HUES48 (cell line): ENCODE results near the gene KDM2A.

ENCODE experiments used
- H3K27ac ChIP-seq: one replicate; pipeline ENCODE4 v1.7.0; 2013; ENCODE audit warnings: low read depth, low read length, inconsistent platforms
- H3K27me3 ChIP-seq: 2 replicates; pipeline ENCODE4 v1.6.1; 2013; ENCODE audit warnings: mild to moderate bottlenecking, low read length; ENCODE audit not compliant: control insufficient read depth, insufficient read depth
- H3K36me3 ChIP-seq: 2 replicates; pipeline ENCODE4 v1.6.1; 2013; ENCODE audit warnings: low read length; ENCODE audit not compliant: control insufficient read depth, insufficient read depth
- H3K4me1 ChIP-seq: 2 replicates; pipeline ENCODE4 v1.6.1; 2013; ENCODE audit warnings: mild to moderate bottlenecking, low read length; ENCODE audit not compliant: control insufficient read depth, insufficient read depth
- H3K4me3 ChIP-seq: 2 replicates; pipeline ENCODE4 v1.5.1; 2013; ENCODE audit warnings: mild to moderate bottlenecking, low read depth, low read length
- H3K9ac ChIP-seq: 2 replicates; pipeline ENCODE4 v1.6.1; 2013; ENCODE audit warnings: mild to moderate bottlenecking, low read depth, low read length, moderate library complexity
- H3K9me3 ChIP-seq: 2 replicates; pipeline ENCODE4 v1.6.1; 2013; ENCODE audit warnings: low read length; ENCODE audit not compliant: control insufficient read depth, insufficient read depth

The KDM2A gene

GRCh38 chr11:67237574-67237973 is 118.5 kb downstream of the KDM2A start:
- Histone ChIP-seq H3K4me3 (no peak overlapping the region), H3K36me3 (peaks cover 27% of the 10 kb centered on the region), H3K27ac (no peak overlapping the region), H3K9me3 (no peaks in the 10 kb centered on the region), H3K9ac (no peak overlapping the region), H3K27me3 (no peaks in the 10 kb centered on the region), H3K4me1 (peaks cover 23% of the 10 kb centered on the region)

GRCh38 chr11:67238894-67239782 is 120.1 kb downstream of the KDM2A start:
- no peaks in the 10 kb centered on the region for H3K27me3 ChIP-seq
- no peaks in the 10 kb centered on the region for H3K9me3 ChIP-seq
- H3K9ac ChIP-seq, result no peak overlapping the region
- H3K4me1 ChIP-seq, result peaks cover 23% of the 10 kb centered on the region
- peak overlapping the region; percentile 79 for H3K4me3 ChIP-seq
- H3K36me3 ChIP-seq, result peaks cover 31% of the 10 kb centered on the region
- peak overlapping the region; percentile 83 for H3K27ac ChIP-seq

GRCh38 chr11:67239783-67240575 is 120.9 kb downstream of the KDM2A start:
- Histone ChIP-seq H3K36me3 (peaks cover 33% of the 10 kb centered on the region), H3K4me3 (peak overlapping the region; percentile 79), H3K27me3 (no peaks in the 10 kb centered on the region), H3K9me3 (no peaks in the 10 kb centered on the region), H3K4me1 (peaks cover 23% of the 10 kb centered on the region), H3K9ac (peak overlapping the region; percentile 92), H3K27ac (peak overlapping the region; percentile 99)

GRCh38 chr11:67240576-67241389 is 121.7 kb downstream of the KDM2A start:
- Histone ChIP-seq H3K27ac (peak overlapping the region; percentile 99), H3K9ac (peak overlapping the region; percentile 92), H3K36me3 (peaks cover 41% of the 10 kb centered on the region), H3K27me3 (no peaks in the 10 kb centered on the region), H3K4me1 (peaks cover 23% of the 10 kb centered on the region), H3K4me3 (peak overlapping the region; percentile 79), H3K9me3 (no peaks in the 10 kb centered on the region)

GRCh38 chr11:67242548-67242947 is 123.5 kb downstream of the KDM2A start:
- Histone ChIP-seq H3K9ac (no peak overlapping the region; the same call in 1 of the 2 replicates), H3K27me3 (no peaks in the 10 kb centered on the region), H3K4me1 (peaks cover 23% of the 10 kb centered on the region), H3K27ac (peak overlapping the region; percentile 15), H3K36me3 (peaks cover 53% of the 10 kb centered on the region), H3K9me3 (no peaks in the 10 kb centered on the region), H3K4me3 (peak overlapping the region; percentile 39)

GRCh38 chr11:67243051-67243450 is 124.0 kb downstream of the KDM2A start:
- Histone ChIP-seq H3K27ac (peak overlapping the region; percentile 15), H3K4me1 (peaks cover 22% of the 10 kb centered on the region), H3K36me3 (peaks cover 58% of the 10 kb centered on the region), H3K9ac (no peak overlapping the region), H3K9me3 (no peaks in the 10 kb centered on the region), H3K4me3 (no peak overlapping the region), H3K27me3 (no peaks in the 10 kb centered on the region)

- Histone ChIP-seq H3K27ac (no peak overlapping the region), H3K4me1 (peaks cover 7% of the 10 kb centered on the region; the same call in 1 of the 2 replicates), H3K27me3 (no peaks in the 10 kb centered on the region), H3K9me3 (no peaks in the 10 kb centered on the region), H3K9ac (no peak overlapping the region), H3K36me3 (peaks cover 78% of the 10 kb centered on the region), H3K4me3 (no peak overlapping the region)
Measured at GRCh38 chr11:67245046-67245445, 126.0 kb downstream of the KDM2A start.

GRCh38 chr11:67247946-67248550 is 129.0 kb downstream of the KDM2A start:
- Histone ChIP-seq H3K27ac (peak overlapping the region; percentile 35), H3K9ac (no peak overlapping the region), H3K36me3 (peaks cover 97% of the 10 kb centered on the region), H3K9me3 (no peaks in the 10 kb centered on the region), H3K4me3 (no peak overlapping the region), H3K27me3 (no peaks in the 10 kb centered on the region), H3K4me1 (no peaks in the 10 kb centered on the region)

- no peak overlapping the region for H3K4me3 ChIP-seq
- H3K27ac ChIP-seq, result no peak overlapping the region
- no peaks in the 10 kb centered on the region for H3K9me3 ChIP-seq
- no peak overlapping the region for H3K9ac ChIP-seq
- H3K36me3 ChIP-seq, result peaks cover 97% of the 10 kb centered on the region
- no peaks in the 10 kb centered on the region for H3K4me1 ChIP-seq
- no peaks in the 10 kb centered on the region for H3K27me3 ChIP-seq
Measured at GRCh38 chr11:67248653-67249052, 129.6 kb downstream of the KDM2A start.
